Bronchial epithelial cell (primary cell): ENCODE measurements around the gene SELENON. TPM values are rescaled to one million over a fixed set of nuclear protein-coding genes. Genes with fewer than 3 reads are reported as not detected.

ENCODE experiments used
- DNase-seq: peaks from one replicate; pipeline ENCODE4 v3.0.0-alpha.2; 2010; ENCODE audit warnings: low read depth
- FAIRE-seq: peaks from 2 replicates; lab custom pipeline; 2011; peaks lifted over from hg19 to GRCh38; lab: Jason Lieb, UNC
- H3K27me3 ChIP-seq: 2 replicates; pipeline ENCODE4 v1.5.1; 2011; ENCODE audit warnings: low read length; ENCODE audit not compliant: control insufficient read depth, insufficient read depth
- H3K36me3 ChIP-seq: 2 replicates; pipeline ENCODE4 v1.5.1; 2011; ENCODE audit warnings: low read length; ENCODE audit not compliant: control insufficient read depth, insufficient read depth
- H3K4me3 ChIP-seq: 2 replicates; pipeline ENCODE4 v1.5.1; 2011; ENCODE audit warnings: mild to moderate bottlenecking, low read depth, low read length, control low read depth
- total RNA-seq: library from RNA; depleted of rRNA; stranded (reverse); fragments of >200 nt; gene quantifications from 2 replicates; pipeline ENCODE4 v1.2.1, GENCODE V29; 2014
- TF ChIP-seq, protein P1 (sequence below): IDR thresholded peaks from 2 replicates; pipeline ENCODE4 v1.5.1; 2011; ENCODE audit warnings: mild to moderate bottlenecking, moderate library complexity, low read length, control low read depth, inconsistent platforms; ENCODE audit not compliant: insufficient read depth, severe bottlenecking

Gene SELENON
- total RNA-seq, 1 donor from 2014 or later: 3.4 TPM

DNA sequence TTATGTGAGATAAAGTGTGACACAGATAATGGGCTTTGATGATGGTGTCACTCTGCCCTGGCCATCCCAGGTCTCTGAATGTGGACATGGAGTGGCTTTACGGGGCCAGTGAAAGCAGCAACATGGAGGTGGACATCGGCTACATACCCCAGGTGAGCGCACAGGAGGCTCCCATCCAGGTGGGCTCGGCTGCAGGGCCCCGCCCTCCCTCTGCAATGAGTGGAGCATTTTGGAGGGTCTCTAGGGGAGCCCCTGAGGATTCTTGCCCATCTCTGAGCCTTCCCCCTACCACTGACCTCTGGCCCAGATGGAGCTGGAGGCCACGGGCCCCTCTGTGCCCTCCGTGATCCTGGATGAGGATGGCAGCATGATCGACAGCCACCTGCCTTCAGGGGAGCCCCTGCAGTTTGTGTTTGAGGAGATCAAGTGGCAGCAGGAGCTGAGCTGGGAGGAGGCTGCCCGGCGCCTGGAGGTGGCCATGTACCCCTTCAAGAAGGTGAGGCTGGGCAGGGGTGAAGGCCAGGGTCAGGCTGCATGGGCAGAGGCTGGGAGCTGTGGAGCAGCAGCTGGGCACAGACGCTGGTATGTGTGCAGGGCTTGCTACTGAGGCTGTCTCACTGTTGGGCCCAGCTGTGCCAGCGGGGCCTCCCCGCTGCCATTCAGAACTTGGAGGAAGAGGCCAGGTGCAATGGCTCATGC is 11.5 kb downstream of the SELENON start:
- Histone ChIP-seq H3K27me3 (no peaks in the 10 kb centered on the region), H3K4me3 (no peak overlapping the region), H3K36me3 (peaks cover 27% of the 10 kb centered on the region)
- TF ChIP-seq, protein P1, sequence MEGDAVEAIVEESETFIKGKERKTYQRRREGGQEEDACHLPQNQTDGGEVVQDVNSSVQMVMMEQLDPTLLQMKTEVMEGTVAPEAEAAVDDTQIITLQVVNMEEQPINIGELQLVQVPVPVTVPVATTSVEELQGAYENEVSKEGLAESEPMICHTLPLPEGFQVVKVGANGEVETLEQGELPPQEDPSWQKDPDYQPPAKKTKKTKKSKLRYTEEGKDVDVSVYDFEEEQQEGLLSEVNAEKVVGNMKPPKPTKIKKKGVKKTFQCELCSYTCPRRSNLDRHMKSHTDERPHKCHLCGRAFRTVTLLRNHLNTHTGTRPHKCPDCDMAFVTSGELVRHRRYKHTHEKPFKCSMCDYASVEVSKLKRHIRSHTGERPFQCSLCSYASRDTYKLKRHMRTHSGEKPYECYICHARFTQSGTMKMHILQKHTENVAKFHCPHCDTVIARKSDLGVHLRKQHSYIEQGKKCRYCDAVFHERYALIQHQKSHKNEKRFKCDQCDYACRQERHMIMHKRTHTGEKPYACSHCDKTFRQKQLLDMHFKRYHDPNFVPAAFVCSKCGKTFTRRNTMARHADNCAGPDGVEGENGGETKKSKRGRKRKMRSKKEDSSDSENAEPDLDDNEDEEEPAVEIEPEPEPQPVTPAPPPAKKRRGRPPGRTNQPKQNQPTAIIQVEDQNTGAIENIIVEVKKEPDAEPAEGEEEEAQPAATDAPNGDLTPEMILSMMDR: no peak
- FAIRE-seq (no peak), DNase-seq (no peak)

DNA sequence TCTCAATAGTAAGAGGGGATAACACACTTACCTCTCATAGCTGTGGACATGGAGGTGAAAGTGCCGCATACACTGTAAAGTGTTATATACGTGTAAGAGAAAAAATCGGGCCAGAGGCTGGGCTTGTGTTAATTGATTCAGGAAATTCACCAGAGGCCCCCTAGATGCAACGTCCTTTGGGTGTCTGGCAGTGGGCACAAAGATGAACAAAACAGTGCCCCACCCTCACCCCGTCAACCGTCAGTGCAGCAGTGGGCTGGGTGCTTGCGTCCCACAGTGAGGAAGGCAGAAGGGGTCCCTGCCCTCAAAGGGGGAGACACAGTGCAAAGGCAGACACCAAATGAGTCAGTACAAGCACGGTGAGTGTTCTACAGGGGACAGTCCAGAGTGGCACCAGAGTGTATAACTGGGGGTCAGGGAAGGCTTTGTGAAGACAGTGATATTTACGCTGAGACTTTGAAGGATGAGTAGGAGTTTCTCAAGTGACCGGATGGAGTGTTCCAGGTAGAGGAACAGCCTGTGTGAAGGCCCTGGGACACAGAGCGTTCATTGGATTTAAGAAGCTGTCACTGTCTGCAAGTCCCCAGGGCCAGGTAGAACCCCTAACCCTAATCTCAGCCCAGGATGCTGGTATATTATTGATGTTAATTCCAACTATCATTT is 13.2 kb downstream of the SELENON start:
- Histone ChIP-seq H3K27me3 (no peaks in the 10 kb centered on the region), H3K36me3 (peaks cover 25% of the 10 kb centered on the region), H3K4me3 (no peak overlapping the region)
- FAIRE-seq: no peak
- TF ChIP-seq, protein P1: no peak
- no peak for DNase-seq

DNA sequence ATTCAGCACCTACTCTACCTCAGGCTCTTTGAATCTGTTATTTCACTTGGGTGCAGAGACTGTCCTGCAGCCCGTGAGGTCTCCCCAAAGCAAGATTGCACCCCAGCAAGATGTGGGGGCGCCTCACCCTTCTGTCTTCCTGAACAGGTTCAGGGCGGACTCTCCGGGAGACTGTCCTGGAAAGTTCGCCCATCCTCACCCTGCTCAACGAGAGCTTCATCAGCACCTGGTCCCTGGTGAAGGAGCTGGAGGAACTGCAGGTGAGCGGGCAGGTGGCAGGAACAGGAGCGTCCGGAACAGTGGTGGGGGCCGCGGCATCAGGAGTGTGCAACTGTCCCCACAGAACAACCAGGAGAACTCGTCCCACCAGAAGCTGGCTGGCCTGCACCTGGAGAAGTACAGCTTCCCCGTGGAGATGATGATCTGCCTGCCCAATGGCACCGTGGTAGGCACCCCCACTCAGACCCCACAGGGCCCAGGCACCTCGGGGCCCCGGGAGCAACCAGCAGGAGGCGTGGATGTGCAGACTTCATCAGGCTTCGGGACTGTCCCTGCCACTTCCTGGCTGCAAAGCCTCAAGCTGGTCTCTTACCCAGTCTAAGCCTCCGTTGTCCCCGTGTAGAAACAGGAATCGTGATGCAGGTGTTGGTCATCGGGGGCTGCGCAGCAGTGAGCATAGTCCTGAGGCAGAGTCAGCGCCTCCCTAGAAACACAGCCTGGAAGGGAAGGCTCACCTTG is 13.9 kb downstream of the SELENON start:
- FAIRE-seq (no peak), DNase-seq (no peak)
- Histone ChIP-seq H3K36me3 (peaks cover 21% of the 10 kb centered on the region), H3K4me3 (no peak overlapping the region), H3K27me3 (no peaks in the 10 kb centered on the region)
- TF ChIP-seq, protein P1: no peak

DNA sequence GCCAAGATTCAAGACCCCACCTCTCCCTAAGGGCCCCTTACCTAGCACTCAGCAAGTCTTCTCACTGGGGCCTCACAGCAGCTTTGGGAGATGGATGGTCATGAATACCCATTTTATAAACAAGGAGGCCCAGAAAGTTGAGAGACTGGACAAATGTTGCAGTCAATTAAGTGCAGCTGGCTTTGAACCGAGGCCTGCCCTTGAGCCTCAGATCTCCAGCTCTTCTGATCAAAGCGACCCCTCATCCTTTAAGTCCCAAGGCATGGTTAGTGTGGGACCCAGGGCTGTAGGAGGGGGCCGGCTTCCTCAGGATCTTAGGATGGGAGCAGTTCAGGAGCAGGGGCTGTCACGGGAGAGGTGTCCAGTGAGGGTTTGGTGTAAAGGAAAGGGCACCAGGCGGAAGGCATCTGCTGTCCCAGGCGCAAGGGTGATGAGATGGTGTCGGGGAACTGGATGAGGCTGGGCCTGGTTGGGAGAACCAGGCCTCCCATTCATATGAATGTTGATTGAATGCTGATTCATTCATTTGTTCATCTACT is 14.6 kb downstream of the SELENON start:
- FAIRE-seq: no peak
- Histone ChIP-seq H3K36me3 (peaks cover 17% of the 10 kb centered on the region), H3K4me3 (no peak overlapping the region), H3K27me3 (no peaks in the 10 kb centered on the region)
- no peak for DNase-seq
- TF ChIP-seq, protein P1: no peak

DNA sequence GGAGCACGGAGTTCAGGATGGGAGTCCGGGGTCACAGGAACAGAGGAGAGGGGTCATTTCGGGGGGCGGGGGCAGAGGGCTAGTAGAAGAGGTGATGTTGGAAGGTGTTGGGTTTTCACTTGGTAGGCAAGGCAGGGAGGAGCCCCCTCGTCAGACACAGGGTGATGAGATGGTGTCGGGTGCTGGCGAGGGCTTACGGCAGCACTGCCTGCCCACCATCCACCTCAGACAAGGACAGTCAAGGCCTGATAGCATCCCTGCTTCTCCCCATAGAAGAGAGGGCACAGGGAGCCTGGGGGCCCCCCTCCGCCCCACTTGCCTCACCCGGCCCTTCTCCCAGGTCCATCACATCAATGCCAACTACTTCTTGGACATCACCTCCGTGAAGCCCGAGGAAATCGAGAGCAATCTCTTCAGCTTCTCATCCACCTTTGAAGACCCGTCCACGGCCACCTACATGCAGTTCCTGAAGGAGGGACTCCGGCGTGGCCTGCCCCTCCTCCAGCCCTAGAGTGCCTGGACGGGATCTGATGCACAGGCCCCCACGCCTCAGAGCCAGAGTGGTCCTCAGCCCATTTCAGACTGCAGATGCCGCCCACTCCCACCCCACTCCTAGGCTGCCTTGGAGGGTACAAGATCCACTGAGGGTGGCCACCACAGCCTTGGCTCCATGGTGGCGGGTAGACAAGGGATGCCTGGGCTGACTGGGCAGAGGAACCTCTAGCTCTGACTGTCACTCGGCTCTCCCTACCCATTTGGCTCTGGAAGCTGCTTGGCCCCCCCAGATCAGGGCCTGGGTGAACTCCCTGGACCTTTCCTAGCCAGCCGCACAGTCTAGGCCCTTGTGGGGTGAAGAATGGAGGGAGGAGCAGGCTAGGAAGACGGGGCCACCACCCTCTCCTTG is 15.5 kb downstream of the SELENON start:
- no peak for FAIRE-seq
- Histone ChIP-seq H3K4me3 (no peak overlapping the region), H3K27me3 (no peaks in the 10 kb centered on the region), H3K36me3 (peaks cover 14% of the 10 kb centered on the region)
- DNase-seq: no peak
- TF ChIP-seq, protein P1: no peak
